ENCODE data around the gene PLA2G15. TPM values are rescaled to one million over a fixed set of nuclear protein-coding genes. Genes with fewer than 3 reads are reported as not detected.
A peak's percentile ranks its signal among the peaks of the same experiment; 100 is the strongest.

The PLA2G15 gene
- total and polyA plus RNA-seq, 2 of the 13 experiments (the other 11 are each of a cell fraction or from before 2014, with no cell fraction given) = 14.4 to 23.7 TPM

DNA sequence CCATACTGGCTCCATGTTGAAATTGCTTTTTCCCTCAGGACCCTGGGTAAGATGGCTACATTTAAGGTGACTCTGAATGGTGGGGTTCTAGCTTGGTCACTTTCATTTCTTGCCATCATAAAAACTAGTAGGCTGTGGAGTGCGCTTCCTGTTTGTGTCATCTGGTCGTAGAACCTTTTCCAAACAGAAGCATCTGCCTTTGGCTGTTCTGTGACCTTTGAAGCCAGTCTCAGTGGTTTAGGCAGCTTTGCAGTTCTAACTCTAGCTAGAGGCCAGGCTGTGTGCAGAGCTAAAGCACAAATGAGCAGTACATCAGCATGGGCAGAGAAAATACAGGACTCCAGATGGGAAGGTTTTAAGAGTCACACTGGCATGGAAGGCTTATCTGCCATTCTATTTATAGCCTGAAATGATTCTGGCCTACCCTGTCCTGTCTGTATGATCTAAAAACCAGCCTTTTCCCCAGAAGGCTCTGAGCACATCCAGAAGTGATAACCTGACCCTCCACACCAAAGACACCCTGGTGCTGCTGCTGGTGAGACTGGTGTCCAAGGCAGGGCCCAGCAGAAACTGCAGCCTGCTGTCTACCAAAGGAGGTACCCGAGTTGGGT lies 17.9 kb upstream of the PLA2G15 start (continued):
- TF ChIP-seq FOXP4 (CRISPR knock-in tag; IDR thresholded peaks at IDR 0.05) (no peak), CBX1 (IDR thresholded peaks at IDR 0.05; ENCODE audit: low read depth) (no peak), ZNF749 (CRISPR knock-in tag; IDR thresholded peaks at IDR 0.05; ENCODE audit: borderline replicate concordance) (no peak), SMYD3 (CRISPR knock-in tag; IDR thresholded peaks at IDR 0.05) (no peak), ISX (CRISPR knock-in tag; conservative IDR thresholded peaks at IDR 0.05) (no peak), ZZZ3 (CRISPR knock-in tag; IDR thresholded peaks at IDR 0.05; ENCODE audit: borderline replicate concordance) (no peak), ZNF816 (CRISPR knock-in tag; IDR thresholded peaks at IDR 0.05; ENCODE audit: borderline replicate concordance) (no peak), AKAP8 (CRISPR knock-in tag; IDR thresholded peaks at IDR 0.05) (no peak), ZNF331 (CRISPR knock-in tag; IDR thresholded peaks at IDR 0.05) (no peak), POLR2AphosphoS5 (IDR thresholded peaks at IDR 0.05; ENCODE audit: low read depth, low read length) (peak; percentile 14; the same call in 1 of the 2 replicates), ELF4 (CRISPR knock-in tag; IDR thresholded peaks at IDR 0.05; ENCODE audit: borderline replicate concordance) (0 out of 2 replicates have a peak, but pooled peaks have one; percentile 36), MAFF (IDR thresholded peaks at IDR 0.05; ENCODE audit: low read depth, low read length) (no peak), KDM5A (IDR thresholded peaks at IDR 0.05; ENCODE audit: borderline replicate concordance, low read length) (no peak), DBP (CRISPR knock-in tag; IDR thresholded peaks at IDR 0.05; ENCODE audit: not compliant biosample characterization) (no peak), TEF (CRISPR knock-in tag; IDR thresholded peaks at IDR 0.05) (no peak), HNF4A (CRISPR knock-in tag; IDR thresholded peaks at IDR 0.05) (peak; percentile 53)
- TF ChIP-seq, protein P1, sequence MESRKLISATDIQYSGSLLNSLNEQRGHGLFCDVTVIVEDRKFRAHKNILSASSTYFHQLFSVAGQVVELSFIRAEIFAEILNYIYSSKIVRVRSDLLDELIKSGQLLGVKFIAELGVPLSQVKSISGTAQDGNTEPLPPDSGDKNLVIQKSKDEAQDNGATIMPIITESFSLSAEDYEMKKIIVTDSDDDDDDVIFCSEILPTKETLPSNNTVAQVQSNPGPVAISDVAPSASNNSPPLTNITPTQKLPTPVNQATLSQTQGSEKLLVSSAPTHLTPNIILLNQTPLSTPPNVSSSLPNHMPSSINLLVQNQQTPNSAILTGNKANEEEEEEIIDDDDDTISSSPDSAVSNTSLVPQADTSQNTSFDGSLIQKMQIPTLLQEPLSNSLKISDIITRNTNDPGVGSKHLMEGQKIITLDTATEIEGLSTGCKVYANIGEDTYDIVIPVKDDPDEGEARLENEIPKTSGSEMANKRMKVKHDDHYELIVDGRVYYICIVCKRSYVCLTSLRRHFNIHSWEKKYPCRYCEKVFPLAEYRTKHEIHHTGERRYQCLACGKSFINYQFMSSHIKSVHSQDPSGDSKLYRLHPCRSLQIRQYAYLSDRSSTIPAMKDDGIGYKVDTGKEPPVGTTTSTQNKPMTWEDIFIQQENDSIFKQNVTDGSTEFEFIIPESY (CRISPR knock-in tag; IDR thresholded peaks at IDR 0.05) = no peak
- TF ChIP-seq, protein P2, sequence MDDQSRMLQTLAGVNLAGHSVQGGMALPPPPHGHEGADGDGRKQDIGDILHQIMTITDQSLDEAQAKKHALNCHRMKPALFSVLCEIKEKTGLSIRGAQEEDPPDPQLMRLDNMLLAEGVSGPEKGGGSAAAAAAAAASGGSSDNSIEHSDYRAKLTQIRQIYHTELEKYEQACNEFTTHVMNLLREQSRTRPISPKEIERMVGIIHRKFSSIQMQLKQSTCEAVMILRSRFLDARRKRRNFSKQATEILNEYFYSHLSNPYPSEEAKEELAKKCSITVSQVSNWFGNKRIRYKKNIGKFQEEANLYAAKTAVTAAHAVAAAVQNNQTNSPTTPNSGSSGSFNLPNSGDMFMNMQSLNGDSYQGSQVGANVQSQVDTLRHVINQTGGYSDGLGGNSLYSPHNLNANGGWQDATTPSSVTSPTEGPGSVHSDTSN (CRISPR knock-in tag; IDR thresholded peaks at IDR 0.05; ENCODE audit: borderline replicate concordance) = no peak
- TF ChIP-seq, protein P3, sequence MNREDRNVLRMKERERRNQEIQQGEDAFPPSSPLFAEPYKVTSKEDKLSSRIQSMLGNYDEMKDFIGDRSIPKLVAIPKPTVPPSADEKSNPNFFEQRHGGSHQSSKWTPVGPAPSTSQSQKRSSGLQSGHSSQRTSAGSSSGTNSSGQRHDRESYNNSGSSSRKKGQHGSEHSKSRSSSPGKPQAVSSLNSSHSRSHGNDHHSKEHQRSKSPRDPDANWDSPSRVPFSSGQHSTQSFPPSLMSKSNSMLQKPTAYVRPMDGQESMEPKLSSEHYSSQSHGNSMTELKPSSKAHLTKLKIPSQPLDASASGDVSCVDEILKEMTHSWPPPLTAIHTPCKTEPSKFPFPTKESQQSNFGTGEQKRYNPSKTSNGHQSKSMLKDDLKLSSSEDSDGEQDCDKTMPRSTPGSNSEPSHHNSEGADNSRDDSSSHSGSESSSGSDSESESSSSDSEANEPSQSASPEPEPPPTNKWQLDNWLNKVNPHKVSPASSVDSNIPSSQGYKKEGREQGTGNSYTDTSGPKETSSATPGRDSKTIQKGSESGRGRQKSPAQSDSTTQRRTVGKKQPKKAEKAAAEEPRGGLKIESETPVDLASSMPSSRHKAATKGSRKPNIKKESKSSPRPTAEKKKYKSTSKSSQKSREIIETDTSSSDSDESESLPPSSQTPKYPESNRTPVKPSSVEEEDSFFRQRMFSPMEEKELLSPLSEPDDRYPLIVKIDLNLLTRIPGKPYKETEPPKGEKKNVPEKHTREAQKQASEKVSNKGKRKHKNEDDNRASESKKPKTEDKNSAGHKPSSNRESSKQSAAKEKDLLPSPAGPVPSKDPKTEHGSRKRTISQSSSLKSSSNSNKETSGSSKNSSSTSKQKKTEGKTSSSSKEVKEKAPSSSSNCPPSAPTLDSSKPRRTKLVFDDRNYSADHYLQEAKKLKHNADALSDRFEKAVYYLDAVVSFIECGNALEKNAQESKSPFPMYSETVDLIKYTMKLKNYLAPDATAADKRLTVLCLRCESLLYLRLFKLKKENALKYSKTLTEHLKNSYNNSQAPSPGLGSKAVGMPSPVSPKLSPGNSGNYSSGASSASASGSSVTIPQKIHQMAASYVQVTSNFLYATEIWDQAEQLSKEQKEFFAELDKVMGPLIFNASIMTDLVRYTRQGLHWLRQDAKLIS (CRISPR knock-in tag; IDR thresholded peaks at IDR 0.05) = no peak

Measured in HepG2 (cell line).